HG03354 (cell line): ENCODE results near the gene EDA.

Experiments used
- ATAC-seq: cut with Tn5 transposase; IDR thresholded peaks from one replicate; pipeline ENCODE4 v1.9.1; 2021; ENCODE audit warnings: mild to moderate bottlenecking; ENCODE audit not compliant: unreplicated experiment, poor library complexity, severe bottlenecking

Gene EDA

DNA sequence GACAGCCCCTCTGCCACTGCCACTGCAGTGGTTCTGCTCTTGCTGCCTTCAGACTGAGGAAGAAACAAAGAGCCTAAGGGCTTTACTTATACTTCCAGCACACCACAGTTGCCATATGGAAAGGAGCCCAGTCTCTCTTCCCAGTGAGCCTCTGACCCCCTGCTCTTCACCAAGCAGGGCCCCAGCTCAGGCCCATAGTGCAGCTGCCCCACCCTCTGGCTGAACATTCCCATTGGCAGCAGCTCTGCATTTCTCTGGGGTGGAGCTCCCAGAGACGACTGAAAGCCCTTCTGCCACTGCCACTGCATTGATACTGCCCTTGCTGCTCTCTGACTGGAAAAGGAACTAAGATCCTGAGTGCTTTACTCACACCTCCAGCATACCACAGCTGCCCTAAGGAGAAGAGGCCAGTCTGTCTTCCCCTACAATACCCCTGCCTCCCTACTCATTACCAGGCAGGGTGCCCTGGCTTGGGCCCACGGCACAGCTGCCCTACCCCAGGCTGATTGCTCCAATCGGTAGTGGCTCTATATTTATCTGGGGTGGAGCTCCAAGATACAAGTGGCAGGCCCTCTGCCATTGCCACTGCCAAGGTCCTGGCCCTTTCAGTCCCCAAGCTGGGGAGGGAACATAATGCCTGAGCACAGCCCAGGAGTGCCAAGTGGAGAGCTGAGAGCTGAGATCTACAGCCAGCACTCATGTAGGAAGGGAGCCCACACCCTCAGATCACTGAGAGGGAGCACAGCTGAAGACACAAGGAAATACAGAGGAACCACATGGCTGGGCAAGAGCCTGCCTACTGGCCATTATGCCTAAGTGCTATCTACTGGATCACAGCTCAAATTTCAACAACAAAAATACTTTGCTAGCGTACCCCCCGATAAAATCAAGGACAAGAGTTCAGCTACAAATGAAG, 397.8 kb downstream of the EDA start:
- ATAC-seq = no peak

DNA sequence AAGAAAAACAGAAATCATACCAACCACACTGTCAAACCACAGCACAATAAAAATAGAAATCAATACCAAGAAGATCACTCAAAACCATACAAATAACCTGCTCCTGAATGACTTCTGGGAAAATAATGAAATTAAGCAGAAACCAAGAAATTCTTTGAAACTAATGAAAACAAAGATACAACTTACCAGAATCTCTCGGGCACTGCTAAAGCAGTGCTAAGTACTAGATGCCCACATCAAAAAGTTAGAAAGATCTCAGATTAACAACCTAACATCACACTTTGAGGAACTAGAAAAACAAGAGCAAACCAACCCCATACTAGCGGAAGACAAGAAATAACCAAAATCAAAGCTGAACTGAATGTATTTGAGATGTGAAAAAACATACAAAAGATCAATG, 400.6 kb downstream of the EDA start:
- no peak for ATAC-seq

DNA sequence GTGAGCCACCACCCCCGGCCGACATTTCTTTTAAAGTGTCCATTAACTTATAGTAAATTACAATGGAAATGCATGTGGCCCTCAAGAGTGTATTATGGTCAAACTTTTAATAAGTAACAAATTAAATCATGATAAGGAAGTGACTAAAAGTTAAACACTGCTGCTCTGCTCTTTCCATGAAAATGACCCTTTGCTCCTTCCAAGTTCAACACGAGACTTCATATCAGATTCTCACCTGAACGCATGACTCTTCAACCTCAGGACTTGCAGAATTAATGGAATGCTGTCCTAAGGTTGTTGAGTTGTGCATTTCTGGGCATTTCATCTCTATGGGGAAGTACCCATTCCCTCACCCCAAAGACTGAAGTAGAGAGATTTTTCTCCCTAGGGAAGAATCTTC, 406.7 kb downstream of the EDA start:
- no peak for ATAC-seq

DNA sequence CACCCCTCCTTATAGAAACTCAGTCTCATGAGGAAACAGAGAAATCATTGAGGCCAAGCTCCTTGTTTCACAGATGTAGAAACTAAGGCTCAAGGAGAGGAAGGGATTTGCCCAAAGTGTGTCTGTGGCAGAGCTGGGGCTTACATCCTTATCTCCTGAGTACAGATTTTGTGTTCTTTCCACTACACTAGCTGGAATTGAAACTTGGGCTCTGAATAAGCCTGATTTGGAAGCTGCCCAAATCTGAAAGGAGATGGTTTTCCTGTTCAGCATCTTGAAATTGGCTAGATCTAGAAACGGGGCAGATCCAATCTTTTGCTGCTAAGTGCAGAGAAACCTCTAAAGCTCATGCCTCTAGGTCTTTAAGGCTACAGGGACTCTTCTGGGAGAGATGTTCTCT, 409.6 kb downstream of the EDA start:
- ATAC-seq = no peak

DNA sequence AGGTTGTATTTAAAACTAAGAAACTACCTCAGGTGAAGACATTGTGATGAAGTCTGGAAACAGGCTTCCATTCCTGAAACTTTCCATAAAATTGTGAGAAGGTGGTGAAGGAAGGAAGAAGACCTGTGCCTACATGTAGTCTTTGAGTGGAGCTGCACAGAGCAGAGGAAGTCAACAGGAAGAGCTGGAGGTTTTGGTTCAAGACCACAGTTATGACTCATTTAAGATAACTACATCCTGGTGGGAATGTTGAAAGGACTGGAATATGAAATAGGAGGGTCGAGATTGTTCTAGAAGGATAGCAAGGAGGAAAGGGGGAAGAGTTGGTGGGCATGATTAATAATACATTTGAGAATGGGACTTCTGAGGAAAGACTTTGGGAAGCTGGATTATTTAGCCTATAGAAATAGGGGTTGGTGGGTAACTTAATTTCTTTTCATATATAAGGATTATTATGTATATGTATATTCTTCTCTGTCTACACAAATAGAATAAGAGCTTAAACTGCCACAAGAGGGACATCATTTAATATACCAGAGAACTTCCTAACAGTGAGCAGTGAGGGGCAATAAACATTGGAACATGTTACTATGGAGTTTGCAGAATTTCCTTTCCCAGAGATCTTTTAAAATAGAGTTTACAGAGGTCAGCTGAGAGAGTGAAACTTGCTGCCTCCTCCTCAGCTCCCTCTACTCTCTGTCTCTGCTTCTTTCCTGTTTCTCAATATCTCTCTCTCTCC, 410.4 kb downstream of the EDA start:
- no peak for ATAC-seq

DNA sequence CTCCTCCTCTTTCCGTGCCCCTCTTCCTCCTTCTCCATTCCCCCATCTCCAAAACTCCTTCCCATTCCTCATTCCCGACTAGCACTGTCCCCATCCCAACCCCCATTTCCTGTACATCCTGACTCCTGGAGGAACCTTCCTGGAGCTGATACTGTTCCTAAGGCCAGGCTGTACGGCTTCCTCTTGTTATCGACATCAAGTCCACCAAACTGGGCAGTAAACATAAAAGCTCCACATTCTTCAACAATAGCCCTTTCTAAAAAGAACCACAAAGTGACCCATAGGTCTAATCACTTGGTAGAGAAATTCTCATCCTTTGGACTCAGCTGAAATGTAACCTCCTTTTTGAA, 410.9 kb downstream of the EDA start:
- no peak for ATAC-seq

DNA sequence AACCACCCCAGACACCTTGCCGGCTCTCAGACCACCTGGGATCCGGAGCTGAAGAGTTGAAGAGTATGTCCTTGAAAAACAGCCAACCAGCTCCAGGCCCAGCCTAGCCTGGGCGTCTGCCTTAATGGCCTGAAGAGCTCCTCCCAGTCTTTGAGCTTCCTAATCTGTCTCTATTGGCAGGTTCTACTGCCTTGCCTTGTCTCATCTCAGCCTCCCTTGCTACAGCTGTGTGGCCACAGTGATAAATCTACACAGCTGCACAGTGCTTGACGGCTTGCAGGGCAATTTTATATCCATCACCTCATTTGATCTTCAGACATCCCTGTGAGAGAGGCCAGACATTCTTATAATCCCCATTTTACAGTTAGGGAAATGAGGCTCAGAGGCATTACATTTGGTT, 413.9 kb downstream of the EDA start:
- no peak for ATAC-seq

DNA sequence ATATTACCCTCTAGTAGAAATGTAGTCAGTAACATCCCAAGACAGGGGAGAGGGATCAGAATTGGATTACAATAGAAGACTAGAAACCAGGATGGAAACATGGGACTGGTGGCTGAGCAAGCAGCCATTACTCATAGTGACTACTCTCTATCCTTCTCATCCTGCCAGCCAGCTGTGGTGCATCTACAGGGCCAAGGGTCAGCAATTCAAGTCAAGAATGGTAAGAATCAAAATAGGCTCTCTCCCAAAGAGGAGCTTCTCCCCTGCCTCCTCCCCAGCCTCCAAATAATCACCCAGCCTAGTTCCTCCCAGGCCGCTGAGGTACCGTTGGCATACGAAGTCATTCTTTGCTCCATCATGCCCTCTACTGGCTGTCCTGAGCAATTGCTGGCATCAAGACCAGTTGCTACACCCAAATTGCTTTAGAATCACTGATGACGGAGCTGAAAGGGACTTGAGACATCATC, 414.4 kb downstream of the EDA start:
- peak; percentile 77 for ATAC-seq

DNA sequence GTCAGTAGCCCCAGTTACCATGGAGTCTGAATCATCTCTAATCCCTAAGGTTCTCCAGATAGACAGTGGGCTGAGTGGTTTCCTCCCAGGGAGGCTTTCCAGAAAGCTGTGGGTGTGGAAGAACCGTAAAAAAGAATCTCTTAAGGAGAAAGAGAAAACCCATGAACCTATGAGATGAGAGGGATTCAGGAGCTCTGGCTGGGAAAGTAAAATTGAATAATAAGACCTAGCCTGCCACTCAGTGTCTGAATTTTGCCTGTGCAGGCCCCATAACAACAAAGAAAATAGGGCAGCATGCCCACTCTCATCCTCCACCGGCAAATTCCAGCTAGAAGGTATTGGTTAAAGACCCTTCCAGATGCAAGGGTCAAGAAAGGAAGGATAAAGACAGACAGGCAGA, 416.9 kb downstream of the EDA start:
- ATAC-seq = no peak

DNA sequence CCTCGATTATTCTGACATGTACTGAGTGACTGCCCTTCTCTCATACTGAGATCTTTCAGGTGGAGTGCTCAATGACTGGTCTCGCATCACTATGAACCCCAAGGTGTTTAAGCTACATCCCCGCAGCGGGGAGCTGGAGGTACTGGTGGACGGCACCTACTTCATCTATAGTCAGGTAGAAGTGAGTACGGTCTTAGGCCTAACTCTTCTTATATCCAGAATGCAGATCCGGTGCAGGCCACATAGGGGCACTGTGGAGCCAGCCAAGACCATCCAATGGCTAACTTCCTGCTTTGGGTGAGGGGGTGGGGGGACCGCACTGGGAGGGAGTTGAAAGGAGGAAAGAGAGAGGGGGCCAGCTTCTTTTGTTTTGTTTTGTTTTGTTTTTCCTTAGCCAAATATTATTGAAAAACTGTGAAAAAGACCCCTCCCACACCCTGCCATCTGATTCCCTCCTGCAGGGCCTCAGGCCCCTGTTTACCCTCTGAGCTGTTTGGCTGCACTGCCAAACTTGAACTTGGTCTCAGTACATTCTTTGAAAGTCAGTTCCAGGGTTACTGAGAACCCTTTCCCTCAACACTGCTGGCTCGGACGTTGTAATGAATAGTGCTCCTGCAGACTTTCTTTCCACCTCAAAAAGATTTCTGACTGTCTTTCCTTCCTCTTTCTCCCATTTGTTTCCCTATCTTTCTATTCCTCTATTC, 417.6 kb downstream of the EDA start:
- peak; percentile 66 for ATAC-seq

DNA sequence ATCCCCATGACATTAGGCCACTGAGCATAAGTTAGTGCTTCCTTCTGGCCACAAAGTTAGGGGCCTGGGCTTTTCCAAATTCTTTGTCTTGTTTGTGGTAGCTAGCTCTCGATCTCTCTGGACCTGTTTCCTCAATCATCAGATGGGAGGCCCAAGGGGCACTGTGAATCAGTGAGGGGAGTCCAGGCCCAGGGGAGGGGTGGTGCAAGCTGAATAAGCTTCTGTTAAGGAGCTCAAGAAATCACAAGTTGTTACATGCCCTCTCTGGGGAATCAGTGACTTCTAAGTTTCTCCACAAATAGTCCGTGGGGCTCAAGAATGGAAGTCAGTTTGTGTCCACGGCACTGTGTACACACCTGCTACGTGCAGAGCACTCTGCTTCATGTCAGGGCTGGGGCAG, 418.7 kb downstream of the EDA start:
- no peak for ATAC-seq

DNA sequence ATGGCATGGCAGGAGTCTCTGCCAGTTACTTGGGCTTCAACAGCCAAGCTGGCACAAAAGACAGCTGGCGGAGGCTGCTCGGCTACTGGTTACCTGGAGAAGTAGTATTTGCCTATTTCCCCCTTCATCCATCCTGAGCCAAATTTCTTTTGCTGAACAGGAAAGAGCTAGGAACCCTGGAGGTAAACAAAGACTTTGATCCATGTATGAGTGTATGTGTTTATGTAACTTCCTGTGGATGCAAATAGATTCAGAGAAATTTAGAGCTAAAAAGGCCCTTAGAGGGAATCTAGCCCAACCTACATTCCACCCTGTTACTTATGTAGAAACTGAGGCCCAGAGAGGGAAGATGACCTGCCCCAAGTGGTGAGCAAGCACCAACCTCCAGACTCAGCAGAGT, 422.6 kb downstream of the EDA start:
- no peak for ATAC-seq

DNA sequence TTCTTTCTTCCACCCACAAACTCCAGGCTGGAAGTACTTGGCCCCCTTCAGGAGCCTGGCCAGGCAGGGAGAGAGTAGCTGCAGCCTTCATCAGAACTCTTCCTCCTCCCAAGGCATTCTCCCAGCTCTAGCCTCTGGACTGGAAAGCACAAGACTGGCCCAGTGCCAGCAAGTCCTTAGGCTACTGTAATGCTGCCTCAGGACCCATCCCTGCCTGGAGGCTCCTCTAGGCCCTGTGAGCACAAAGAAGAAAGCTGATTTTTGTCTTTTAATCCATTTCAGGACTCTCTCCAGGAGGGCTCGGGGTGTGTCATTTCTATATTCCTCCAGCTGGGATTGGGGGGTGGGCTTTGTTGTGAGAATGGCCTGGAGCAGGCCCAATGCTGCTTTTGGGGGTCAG, 423.0 kb downstream of the EDA start:
- no peak for ATAC-seq

DNA sequence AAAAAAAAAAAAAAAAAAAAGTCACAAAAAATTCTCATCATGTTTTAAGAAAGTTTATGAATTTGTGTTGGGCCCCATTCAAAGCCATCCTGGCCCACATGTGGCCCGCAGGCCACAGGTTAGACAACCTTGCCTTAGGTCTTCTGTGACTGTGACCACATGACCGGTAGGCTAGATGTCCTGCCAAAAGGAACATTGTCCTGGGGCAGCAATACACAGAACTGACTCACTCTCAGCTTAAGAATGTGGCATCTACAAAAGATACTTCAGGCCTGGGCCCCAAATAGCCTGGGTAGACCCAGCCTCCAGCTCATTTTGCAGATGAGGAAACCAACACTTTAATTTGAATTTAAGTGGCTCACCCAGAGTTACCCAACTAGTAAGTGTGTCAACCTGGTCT, 423.8 kb downstream of the EDA start:
- no peak for ATAC-seq

DNA sequence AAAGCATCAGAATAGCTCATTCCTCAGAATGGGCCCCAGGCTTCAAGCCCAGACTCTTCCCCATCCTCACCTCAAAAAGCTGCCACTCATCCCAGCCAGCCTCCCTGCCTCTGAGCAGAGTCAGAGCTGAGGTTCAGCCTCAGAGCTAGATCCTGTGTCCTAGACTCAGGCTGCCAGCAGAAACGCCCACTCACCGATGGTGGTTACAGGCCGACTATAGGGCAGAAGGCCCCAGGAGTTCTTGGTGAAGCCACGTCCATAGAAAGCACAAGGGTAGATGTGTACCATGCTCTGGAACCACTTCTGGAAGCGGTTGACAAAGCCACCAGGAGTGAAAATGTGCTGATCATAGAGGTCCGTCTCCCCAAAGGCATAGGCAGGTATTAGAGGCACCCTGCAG, 426.1 kb downstream of the EDA start:
- no peak for ATAC-seq

DNA sequence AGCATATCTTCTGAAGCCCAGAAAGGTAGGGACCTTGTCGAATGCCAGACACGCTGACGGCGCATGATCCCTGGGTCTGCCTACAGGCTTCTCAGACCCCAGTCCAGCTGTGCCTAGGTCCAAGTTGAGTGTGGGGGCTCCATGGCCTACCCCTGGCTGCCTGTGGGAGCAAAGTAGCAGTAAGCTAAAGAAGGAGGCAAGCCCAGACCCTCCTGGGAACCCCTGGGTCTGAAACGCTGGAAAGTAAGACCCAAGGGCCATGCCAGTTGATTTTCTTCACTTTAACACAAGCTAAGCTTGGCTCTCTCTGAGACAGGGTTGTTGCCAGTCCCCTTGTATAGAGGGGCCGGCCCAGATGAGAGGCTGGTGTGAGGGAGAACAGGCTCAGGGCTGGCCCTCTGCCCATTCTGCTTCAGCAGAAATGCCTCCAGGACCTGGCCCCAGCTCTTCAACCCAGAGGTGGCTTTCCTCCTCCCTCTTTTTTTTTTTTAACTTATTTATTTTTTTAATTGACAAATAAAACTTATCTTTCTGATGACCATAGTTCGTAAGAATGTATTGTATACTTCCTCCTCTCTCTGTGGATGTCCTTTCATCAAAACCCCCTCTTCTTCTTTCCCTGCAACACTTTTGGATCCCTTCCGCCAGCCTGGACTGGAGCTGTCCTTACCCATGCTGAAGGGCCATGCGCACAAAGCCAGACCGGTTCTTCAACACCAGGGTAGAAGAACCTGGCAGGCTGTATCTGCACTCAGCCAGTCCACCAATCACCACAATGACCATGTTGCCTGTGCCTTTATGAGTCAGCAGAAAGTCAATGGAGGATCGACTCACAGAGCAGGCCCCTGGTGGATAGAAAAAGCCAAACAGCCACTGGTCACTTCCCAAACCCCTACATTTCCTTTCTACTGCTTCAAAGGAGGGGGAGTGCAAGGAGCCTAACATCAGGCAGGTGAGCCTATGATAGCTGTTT, 426.8 kb downstream of the EDA start:
- ATAC-seq = no peak

DNA sequence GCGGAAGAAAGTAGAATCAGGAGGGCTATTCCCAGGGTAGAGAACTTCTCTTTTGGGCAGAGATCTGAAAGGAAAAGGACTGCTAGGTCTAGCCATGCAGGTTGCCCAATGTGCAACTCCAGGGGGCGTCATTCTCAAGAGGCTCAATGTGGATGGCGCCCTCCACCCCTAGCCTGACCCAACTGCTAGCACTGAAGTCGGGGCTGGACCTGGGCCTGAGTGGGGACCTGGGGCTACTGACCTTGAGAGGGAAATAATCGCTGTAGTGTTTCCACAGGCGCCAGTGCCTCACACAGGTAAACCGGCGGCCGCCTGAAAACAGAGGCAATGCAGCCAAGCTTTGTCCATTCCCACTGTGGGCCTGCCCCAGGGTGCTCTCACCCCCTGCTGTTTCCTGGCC, 427.8 kb downstream of the EDA start:
- ATAC-seq = no peak

DNA sequence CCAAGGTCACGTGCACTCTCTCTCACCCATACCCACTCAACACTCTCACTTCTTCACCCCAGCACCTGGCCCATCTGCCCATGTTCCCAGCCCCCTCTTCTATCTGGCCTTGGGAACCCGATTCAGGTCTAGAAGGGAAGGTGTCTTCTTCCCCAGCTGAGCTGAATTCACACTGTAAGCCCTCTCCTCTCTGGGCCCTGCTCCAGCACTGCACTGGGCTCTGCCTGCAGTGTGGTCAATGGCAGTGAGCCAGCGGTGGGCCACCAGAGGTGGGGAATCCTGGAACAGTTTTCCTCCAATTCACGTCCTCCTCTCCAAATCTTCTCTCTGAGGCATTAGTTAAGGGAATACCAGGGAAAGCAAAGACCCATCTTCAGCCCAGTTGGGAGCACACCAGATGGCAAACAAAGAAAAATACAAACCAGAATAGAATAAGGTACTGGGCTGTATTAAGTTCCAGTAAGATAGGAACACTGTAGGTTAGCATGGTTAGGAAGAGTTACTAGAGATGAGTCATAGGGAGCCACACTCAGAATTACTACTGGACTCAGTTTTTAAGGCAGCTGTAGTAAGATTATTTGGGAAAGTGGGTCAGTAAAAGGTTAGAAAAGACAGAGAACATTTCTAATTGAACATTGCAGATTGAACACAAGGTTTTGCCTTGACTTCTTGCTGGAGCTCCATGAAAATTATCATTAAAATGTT, 428.8 kb downstream of the EDA start:
- no peak for ATAC-seq

DNA sequence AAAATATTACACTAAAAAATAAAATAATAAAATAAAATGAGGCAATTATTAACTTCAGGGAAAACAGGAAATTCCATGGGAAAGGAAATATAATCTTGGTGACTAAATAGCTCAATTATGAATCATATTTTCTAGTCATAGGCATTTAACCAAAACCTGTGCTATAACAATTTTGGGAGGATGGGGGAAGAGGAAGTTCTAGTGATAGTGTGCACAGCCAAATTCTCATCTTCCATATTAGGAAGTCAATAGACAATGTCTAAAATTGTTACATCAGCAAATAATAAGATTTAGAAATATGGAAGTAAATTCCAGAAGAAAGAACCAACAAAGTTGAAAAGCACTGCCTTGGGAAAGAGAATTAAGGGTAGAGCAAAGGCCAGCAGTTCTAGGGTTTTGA, 431.1 kb downstream of the EDA start:
- ATAC-seq = no peak
